Left ventricle myocardium superior (tissue), 1 donor: Measurements from ENCODE around the gene PARP8. TPM values are rescaled to one million over a fixed set of nuclear protein-coding genes. Genes with fewer than 3 reads are reported as not detected.

Experiments used
- ATAC-seq: fragments of 200-7000 bp; cut with Tn5 transposase; one replicate; pipeline ENCODE4 v1.9.1; 2020; ENCODE audit warnings: mild to moderate bottlenecking, moderate library complexity
- DNase-seq: peaks from one replicate; pipeline ENCODE4 v3.0.0-alpha.2; 2020
- intact Hi-C: fragments of 100-400 bp; cut with micrococcal nuclease; formaldehyde crosslinking; loops from one replicate; pipeline ENCODE4 v1.11.0; 2022
- total RNA-seq: library from RNA; stranded (reverse); fragmentation: NEBNext Ultra II Directional; extraction: Animal tissue kit (Norgen Biotek cat#: 25700); gene quantifications from one replicate; pipeline ENCODE4 v1.2.1, GENCODE V29; 2021
- donor health status: DM: no; HTN: yes; CAD: no; lungs with severe emphysema.

Gene PARP8
- total RNA-seq, 1 donor from 2014 or later = 6.2 TPM

GRCh38 chr5:50722223-50722622, 55.8 kb downstream of the PARP8 start:
- intact Hi-C loops = no loop called here
- ATAC-seq = no peak
- DNase-seq = no peak

GRCh38 chr5:50724262-50724661, 57.8 kb downstream of the PARP8 start:
- intact Hi-C loops = no loop called here
- DNase-seq (no peak), ATAC-seq (no peak)

GRCh38 chr5:50725800-50726474, 59.5 kb downstream of the PARP8 start:
- DNase-seq (no peak), ATAC-seq (no peak)
- intact Hi-C loops = no loop called here

- intact Hi-C loops = no loop called here
Observed at GRCh38 chr5:50726475-50727148, 60.2 kb downstream of the PARP8 start.

GRCh38 chr5:50727149-50727496, 60.7 kb downstream of the PARP8 start:
- DNase-seq (no peak), ATAC-seq (peak; percentile 65)
- intact Hi-C loops = no loop called here

More at GRCh38 chr5:50726475-50727148, 60.2 kb downstream of the PARP8 start:
- DNase-seq (no peak), ATAC-seq (no peak)

GRCh38 chr5:50727845-50728244, 61.4 kb downstream of the PARP8 start:
- no peak for DNase-seq
- intact Hi-C loops = no loop called here
- ATAC-seq = no peak

DNA sequence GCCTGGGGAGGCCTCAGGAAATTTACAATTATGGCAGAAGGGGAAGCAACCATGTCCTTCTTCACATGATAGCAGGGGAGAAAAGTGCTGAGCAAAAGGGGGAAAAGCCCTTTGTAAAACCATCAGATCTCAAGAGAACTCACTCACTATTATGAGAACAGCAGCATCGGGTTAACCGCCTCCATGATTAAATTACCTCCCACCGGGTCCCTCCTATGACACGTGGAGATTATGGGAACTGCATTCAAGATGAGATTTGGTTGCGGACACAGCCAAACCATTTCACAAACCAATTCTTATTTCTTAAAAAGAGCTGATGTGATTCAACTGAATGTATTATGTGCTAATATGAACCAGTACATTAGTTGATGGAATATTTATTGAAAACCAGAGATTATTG, 63.9 kb downstream of the PARP8 start:
- intact Hi-C loops = no loop called here
- ATAC-seq = no peak
- no peak for DNase-seq

GRCh38 chr5:50730841-50731240, 64.4 kb downstream of the PARP8 start:
- ATAC-seq (no peak), DNase-seq (no peak)
- intact Hi-C loops = no loop called here

GRCh38 chr5:50733741-50734140, 67.3 kb downstream of the PARP8 start:
- ATAC-seq (no peak), DNase-seq (no peak)
- intact Hi-C loops = no loop called here

DNA sequence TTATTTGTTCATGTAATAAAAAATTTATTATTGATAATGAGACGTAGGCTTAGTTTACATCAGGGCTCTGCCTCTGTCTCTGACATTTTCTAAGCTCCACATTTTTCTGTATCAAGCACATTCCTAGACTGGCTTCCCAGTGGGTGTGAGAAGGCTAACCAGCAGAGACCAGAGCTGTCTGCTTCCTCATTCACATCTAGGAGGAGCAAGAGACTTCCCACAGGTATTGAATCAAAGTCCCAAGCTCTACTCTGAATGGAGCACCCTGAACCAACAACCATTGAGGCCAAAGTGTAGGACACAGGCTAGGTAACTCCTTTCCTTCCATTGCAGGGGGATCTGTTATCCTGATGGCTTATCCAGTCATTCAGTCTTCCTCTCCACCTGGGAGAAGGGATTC, 72.4 kb downstream of the PARP8 start:
- no peak for ATAC-seq
- intact Hi-C loops = no loop called here

GRCh38 chr5:50740832-50741231, 74.4 kb downstream of the PARP8 start:
- intact Hi-C loops = no loop called here
- ATAC-seq (no peak), DNase-seq (no peak)

More for the DNA sequence above, 72.4 kb downstream of the PARP8 start:
- DNase-seq = no peak

- intact Hi-C loops = no loop called here
- DNase-seq (no peak), ATAC-seq (peak; percentile 27)
Observed at GRCh38 chr5:50744776-50745175, 78.3 kb downstream of the PARP8 start.

DNA sequence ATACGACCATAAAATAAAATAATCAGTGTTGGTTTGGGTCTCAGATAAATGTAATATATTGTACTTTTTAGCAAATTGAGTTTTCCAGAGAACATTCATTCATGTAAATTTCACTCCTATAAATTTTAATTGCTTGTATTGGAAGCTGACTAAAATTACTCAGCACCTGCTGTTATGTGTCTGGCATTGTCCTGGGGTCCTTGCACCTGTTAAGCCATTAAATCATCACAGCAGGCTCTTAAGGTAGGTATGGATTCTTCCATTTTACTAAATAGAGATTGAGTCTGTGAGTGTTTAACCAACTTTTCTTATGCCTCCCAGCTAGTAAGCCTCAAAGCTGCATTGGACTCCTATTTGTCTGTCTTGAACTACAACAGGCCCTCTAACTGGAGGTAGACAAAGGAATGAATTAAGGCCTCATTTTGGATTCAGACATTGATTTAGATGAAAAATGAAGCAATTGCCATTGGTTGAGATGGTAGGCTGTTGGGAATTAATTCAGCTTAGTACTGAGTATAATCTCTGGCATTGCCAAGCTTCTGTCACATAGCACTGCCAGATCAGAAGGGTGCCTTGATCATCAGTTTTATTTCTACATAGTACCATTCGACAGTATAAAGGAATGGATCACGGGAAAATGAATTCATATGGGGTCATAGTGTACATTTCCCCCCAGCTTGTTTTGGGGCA, 78.9 kb downstream of the PARP8 start:
- DNase-seq = no peak
- intact Hi-C loops = no loop called here
- no peak for ATAC-seq

DNA sequence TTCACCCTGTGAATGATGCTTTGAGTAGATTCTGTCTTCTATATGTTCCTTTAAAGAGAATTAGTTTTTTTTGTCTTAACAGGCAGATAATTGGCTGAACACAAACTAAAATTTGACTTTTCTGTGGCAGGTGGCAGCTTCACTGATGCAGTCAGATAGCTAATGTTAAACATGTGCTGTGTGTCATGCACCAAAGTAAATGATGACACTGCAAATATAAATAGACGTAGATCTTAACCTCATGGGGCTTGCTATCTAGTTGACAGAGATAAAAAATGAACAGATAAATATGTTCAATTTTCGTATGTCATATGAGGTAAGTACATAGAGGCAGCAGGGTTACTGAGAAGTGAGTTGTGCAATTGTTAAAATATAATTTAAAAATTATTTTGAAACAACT, 82.7 kb downstream of the PARP8 start:
- no peak for ATAC-seq
- no peak for DNase-seq
- intact Hi-C loops = no loop called here

- no peak for ATAC-seq
- intact Hi-C loops = no loop called here
Observed at GRCh38 chr5:50749873-50750272, 83.4 kb downstream of the PARP8 start.

DNA sequence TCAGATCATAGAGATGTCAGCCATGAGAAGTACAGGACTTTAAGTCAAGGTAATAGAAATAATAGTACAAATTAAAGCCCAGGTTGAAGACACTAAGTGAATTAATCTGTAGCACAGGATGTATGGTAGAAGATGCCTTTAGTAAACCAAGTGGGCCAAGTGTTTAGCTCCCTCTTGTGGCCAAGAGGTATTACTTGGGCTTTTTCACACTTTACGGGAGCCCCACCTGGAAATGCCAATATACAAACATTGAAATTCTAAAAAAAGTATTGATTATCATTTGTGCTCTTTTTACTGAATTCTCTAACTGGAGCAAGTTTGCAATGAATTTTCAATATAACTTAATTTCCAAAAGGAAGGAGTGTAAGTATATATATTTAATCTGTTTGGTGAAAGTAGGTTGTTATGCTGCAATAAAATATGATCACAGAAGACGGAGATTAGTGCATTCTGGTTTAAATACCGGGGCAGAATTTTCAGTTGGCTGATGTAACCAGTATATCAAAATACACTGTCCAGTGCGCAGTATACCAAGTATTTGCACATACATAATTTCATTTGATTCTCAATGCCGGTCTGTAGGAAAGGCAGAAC, 84.7 kb downstream of the PARP8 start:
- intact Hi-C loops = no loop called here
- ATAC-seq (peak; percentile 59), DNase-seq (no peak)

More at GRCh38 chr5:50749873-50750272, 83.4 kb downstream of the PARP8 start:
- no peak for DNase-seq

DNA sequence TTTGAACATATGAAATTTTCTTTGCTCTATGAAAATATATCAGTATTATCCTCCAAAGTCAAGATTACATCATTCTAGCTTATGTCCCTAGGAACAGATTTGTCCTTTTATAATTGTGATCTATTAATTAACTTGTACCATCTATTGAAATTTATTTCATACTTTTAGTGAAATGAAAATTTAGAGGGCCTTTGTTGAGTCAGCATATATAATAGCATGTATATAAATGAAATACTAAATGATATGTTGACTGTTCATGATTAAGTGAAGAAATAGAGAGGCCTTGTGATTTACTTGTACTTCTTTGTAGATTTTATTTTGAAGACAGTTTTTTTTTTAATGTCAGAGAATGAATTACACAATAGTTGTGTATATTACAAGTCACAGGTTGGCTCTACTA, 86.4 kb downstream of the PARP8 start:
- DNase-seq (no peak), ATAC-seq (no peak)
- intact Hi-C loops = no loop called here

DNA sequence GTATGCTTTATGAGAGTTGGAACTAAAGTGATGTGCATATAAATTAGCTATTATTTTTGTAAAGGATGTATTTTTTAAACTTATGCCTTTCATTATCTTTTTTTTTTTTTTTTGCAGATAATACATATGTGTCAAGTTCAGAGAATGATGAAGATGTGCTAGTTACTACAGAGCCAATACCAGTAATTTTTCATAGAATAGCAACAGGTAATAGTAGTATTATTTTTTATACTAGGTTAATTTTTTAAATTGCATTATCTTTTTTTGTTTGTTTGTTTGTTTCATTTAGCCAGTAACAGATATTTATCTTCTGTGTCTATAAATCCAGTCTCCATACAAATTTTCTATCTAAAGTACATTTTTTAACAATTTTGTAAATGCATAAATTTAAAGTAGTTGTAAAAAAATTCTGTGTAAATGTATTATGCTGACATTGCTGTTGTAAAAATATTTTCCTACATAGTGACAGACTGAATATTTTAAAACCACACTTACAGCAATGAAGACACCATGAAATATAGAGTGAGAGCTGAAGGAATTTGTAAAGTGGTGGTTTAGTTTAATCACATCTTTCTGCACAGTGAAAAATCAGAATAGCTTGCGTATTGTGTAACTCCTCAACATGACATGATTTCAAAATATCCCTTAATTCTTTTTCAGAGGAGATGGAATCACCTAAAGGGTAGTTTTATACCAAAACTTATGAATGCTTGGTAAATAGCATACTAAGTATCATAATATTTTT, 93.3 kb downstream of the PARP8 start:
- intact Hi-C loops = no loop called here
- no peak for ATAC-seq

DNA sequence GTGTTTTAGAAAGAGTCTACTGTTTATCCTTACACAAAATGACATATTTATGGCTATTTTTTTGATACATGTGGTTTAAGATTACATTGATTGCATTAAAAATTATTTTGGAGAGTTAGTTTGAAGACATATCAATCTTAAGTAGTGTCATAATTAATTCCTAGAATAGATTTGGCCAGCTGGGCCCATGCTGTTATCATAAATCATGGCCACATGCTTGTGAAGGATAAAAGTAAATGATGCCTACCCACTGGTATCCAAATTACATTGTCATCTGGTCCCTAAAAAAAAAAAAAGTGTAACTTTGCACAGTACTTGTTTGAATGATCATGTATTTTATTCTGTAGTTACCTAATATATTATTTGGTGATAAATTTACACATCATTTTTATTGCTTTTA, 96.9 kb downstream of the PARP8 start:
- ATAC-seq = no peak
- intact Hi-C loops = no loop called here
- no peak for DNase-seq

More for the DNA sequence above, 93.3 kb downstream of the PARP8 start:
- no peak for DNase-seq
